Measurements from ENCODE around the gene TYW1B.
"Not testable (repeated sequence)": the region's sequence is repeated elsewhere in the genome, so short reads cannot be mapped to it uniquely, and the experiment has no call there.

The TYW1B gene

GRCh38 chr7:72540923-72541322 is 287.1 kb downstream of the TYW1B start:
- no peak for DNase-seq

DNA sequence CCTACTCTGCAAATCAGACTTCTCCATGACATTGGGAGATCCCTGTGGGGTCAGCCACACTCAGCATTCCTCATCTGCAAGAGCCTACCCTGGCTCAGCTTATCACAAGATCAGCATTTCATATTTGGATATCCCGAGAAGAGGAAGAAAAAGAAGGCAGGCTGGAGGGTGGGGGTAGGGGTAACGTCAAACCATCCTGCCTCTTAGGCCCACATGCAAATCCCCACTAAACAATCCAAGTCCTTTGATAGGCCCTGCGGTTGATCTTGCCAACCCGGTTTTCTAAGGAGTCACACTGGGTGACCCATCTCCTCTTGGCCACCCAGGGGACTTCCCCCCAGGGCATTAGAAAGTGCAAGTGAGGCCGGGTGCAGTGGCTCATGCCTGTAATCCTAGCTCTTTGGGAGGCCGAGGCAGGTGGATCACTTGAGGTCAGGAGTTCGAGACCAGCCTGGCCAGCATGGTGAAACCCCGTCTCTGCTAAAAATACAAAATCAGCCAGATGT is 287.8 kb downstream of the TYW1B start:
- no peak for DNase-seq

GRCh38 chr7:72539702-72540101 is 288.3 kb downstream of the TYW1B start:
- no peak for DNase-seq

DNA sequence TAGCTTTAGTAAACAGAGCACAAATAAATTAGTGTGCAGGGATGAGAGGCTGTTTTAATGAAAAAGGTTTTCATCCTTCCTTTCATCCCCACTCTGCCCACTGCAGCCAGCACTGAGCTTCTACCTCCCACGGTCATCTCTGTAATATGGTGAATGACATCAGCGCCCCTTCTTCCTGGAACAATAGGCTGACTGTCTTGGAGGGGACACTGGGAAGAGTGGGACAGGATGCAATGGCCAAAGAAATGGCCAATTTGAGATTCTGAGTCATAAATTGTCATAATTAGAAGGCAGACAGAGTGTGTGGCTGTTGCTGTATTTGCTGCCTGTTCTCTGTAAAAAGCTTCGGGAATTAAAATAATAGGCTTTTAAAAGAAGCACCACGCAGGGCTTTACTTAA is 289.1 kb downstream of the TYW1B start:
- DNase-seq: no peak

DNA sequence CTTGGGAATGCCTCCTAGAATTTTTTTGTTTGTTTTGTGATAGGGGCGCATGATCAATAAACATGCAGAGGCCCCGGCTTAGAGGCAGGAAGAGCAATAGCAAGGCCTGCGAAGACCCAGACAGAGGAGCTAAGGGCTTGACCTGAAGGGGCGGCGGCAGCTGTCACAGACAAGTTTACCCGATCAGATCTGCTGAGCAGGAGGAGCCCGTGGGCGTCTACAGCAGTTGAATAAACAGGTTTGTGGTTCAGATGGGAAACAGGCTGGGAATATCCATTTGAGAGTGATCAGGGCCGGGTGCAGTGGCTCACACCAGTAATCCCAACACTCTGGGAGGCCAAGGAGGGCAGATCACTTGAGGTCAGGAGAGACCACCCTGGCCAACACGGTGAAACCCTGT is 289.9 kb downstream of the TYW1B start:
- no peak for DNase-seq

- DNase-seq: not testable (repeated sequence)
These were observed 292.0 kb downstream of the TYW1B start for GRCh38 chr7:72536038-72536437.

DNA sequence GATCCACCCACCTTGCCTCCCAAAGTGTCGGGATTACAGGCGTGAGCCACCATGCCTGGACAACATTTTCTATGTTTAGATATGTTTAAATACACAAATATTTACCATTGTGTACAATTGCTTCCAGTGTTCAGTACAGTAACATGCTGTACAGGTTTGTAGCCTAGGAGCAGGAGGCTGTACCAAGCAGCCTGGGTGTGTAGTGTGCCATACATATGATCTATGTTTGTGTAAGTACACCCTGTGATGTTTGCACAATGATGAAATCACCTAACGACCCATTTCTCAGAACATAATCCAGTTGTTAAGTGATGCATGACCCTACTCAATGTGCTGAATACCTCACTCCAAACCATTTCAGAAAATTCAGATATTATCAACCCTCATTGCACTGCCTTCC is 297.0 kb downstream of the TYW1B start:
- not testable (repeated sequence) for DNase-seq

All from right hindlimb (tissue), 1 donor.